Activated naive CD8-positive, alpha-beta T cell (primary cell): ENCODE data around the gene ITLN2.
"Not testable (repeated sequence)": the region's sequence is repeated elsewhere in the genome, so short reads cannot be mapped to it uniquely, and the experiment has no call there.

ENCODE experiments used
- H3K27ac Mint-ChIP-seq: one replicate; pipeline ENCODE4 v1.8.0; 2021; ENCODE audit warnings: mixed read lengths
- H3K27me3 Mint-ChIP-seq: one replicate; pipeline ENCODE4 v1.8.0; 2021; ENCODE audit warnings: mixed read lengths
- H3K36me3 Mint-ChIP-seq: one replicate; pipeline ENCODE4 v1.8.0; 2021; ENCODE audit warnings: mixed read lengths
- H3K4me1 Mint-ChIP-seq: one replicate; pipeline ENCODE4 v1.8.0; 2021; ENCODE audit warnings: low read depth, mixed read lengths
- H3K4me3 Mint-ChIP-seq: one replicate; pipeline ENCODE4 v1.8.0; 2021; ENCODE audit warnings: mild to moderate bottlenecking, mixed read lengths
- H3K9me3 Mint-ChIP-seq: one replicate; pipeline ENCODE4 v1.8.0; 2021; ENCODE audit warnings: low read depth, mixed read lengths

ITLN2 gene

GRCh38 chr1:160954158-160955104 is at the start of gene ITLN2:
TSS of gene ITLN2 (minus strand) at chr1:160954809. CDS start at chr1:160954741, 68 bp downstream.
- H3K9me3 Mint-ChIP-seq = no peaks in the 10 kb centered on the region
- no peak within 1 kb of the TSS for H3K4me3 Mint-ChIP-seq
- no peaks in the 10 kb centered on the region for H3K36me3 Mint-ChIP-seq
- H3K4me1 Mint-ChIP-seq = peaks cover 8% of the 10 kb centered on the region
- peaks cover 1% of the 10 kb centered on the region for H3K27me3 Mint-ChIP-seq
- peak within 1 kb of the TSS; percentile 30 for H3K27ac Mint-ChIP-seq

DNA sequence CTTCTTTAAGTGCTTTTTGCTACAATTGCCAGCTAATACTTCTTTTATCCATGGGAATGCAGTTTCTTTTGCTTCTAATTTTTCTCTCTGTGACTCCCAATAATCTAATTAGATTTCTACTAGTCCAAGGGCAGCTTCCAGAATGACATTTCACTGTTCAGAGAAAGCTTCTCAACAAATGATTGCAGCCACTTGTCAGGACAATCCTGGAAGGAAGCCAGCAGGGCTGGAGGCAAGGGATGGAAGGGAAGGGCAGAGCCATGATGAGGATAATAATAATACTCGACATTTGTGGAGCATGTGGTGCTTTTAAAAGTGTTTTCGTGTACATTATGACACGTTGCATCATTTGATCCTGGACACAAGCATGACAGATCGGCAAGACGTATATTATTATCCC is 46.9 kb upstream of the ITLN2 start:
- Mint-ChIP-seq H3K4me1 (peaks cover 7% of the 10 kb centered on the region), H3K9me3 (no peaks in the 10 kb centered on the region), H3K27ac (no peak overlapping the region), H3K36me3 (no peaks in the 10 kb centered on the region), H3K27me3 (no peaks in the 10 kb centered on the region), H3K4me3 (no peak overlapping the region)

- H3K27me3 Mint-ChIP-seq = no peaks in the 10 kb centered on the region
- H3K9me3 Mint-ChIP-seq = no peaks in the 10 kb centered on the region
- peaks cover 7% of the 10 kb centered on the region for H3K4me1 Mint-ChIP-seq
- no peak overlapping the region for H3K27ac Mint-ChIP-seq
- no peak overlapping the region for H3K4me3 Mint-ChIP-seq
- no peaks in the 10 kb centered on the region for H3K36me3 Mint-ChIP-seq
Observed at GRCh38 chr1:161000736-161001480, 46.3 kb upstream of the ITLN2 start.

DNA sequence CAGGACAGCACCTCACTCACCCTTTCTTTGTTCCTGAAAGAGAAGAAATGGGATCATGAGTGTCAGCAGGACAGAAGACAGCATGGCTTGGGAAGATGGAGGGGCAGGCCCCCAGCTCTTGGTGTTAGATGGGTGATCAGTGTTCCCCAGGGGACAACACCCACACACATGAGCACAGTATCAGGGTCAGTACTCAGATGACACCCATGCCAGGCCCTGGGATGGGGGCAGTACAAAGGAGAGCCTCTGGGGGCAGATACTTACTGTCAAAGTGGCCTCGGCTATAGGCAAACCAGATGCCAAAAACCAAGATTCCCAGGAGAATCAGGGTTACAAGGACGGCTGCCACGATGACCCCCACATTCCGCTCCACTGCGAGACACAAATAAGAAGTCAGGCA is 44.8 kb upstream of the ITLN2 start:
- H3K27me3 Mint-ChIP-seq = no peaks in the 10 kb centered on the region
- no peaks in the 10 kb centered on the region for H3K36me3 Mint-ChIP-seq
- H3K4me1 Mint-ChIP-seq = peaks cover 9% of the 10 kb centered on the region
- no peak overlapping the region for H3K27ac Mint-ChIP-seq
- H3K9me3 Mint-ChIP-seq = no peaks in the 10 kb centered on the region
- no peak overlapping the region for H3K4me3 Mint-ChIP-seq

GRCh38 chr1:160997323-160998038 is 42.9 kb upstream of the ITLN2 start:
- Mint-ChIP-seq H3K36me3 (no peaks in the 10 kb centered on the region), H3K27ac (peak overlapping the region; percentile 75), H3K9me3 (no peaks in the 10 kb centered on the region), H3K4me3 (no peak overlapping the region), H3K27me3 (no peaks in the 10 kb centered on the region), H3K4me1 (peaks cover 9% of the 10 kb centered on the region)

GRCh38 chr1:160996178-160996577 is 41.6 kb upstream of the ITLN2 start:
- no peak overlapping the region for H3K4me3 Mint-ChIP-seq
- H3K27me3 Mint-ChIP-seq = no peaks in the 10 kb centered on the region
- H3K27ac Mint-ChIP-seq = peak overlapping the region; percentile 35
- no peaks in the 10 kb centered on the region for H3K9me3 Mint-ChIP-seq
- H3K36me3 Mint-ChIP-seq = no peaks in the 10 kb centered on the region
- peaks cover 9% of the 10 kb centered on the region for H3K4me1 Mint-ChIP-seq

GRCh38 chr1:160993544-160994193 is 39.1 kb upstream of the ITLN2 start:
- no peaks in the 10 kb centered on the region for H3K9me3 Mint-ChIP-seq

GRCh38 chr1:160992036-160992435 is 37.4 kb upstream of the ITLN2 start:
- not testable (repeated sequence) for H3K4me1 Mint-ChIP-seq, H3K36me3 Mint-ChIP-seq, H3K9me3 Mint-ChIP-seq, H3K27ac Mint-ChIP-seq, H3K27me3 Mint-ChIP-seq, H3K4me3 Mint-ChIP-seq

More at GRCh38 chr1:160993544-160994193, 39.1 kb upstream of the ITLN2 start:
- Mint-ChIP-seq H3K27ac (no peak overlapping the region), H3K4me3 (no peak overlapping the region), H3K4me1 (peaks cover 13% of the 10 kb centered on the region), H3K27me3 (no peaks in the 10 kb centered on the region), H3K36me3 (no peaks in the 10 kb centered on the region)

- H3K36me3 Mint-ChIP-seq = no peaks in the 10 kb centered on the region
- no peak overlapping the region for H3K27ac Mint-ChIP-seq
- H3K27me3 Mint-ChIP-seq = peaks cover 1% of the 10 kb centered on the region
- no peak overlapping the region for H3K4me3 Mint-ChIP-seq
- peaks cover 4% of the 10 kb centered on the region for H3K4me1 Mint-ChIP-seq
- H3K9me3 Mint-ChIP-seq = no peaks in the 10 kb centered on the region
Observed at GRCh38 chr1:160987359-160988050, 32.9 kb upstream of the ITLN2 start.

GRCh38 chr1:160985723-160986122 is 31.1 kb upstream of the ITLN2 start:
- Mint-ChIP-seq H3K4me3 (no peak overlapping the region), H3K27me3 (peaks cover 9% of the 10 kb centered on the region), H3K4me1 (peaks cover 10% of the 10 kb centered on the region)

GRCh38 chr1:160981584-160982411 is 27.2 kb upstream of the ITLN2 start:
- H3K4me3 Mint-ChIP-seq = peak overlapping the region; percentile 74
- no peaks in the 10 kb centered on the region for H3K9me3 Mint-ChIP-seq
- peaks cover 7% of the 10 kb centered on the region for H3K4me1 Mint-ChIP-seq
- H3K27me3 Mint-ChIP-seq = peaks cover 14% of the 10 kb centered on the region
- H3K27ac Mint-ChIP-seq = no peak overlapping the region
- H3K36me3 Mint-ChIP-seq = no peaks in the 10 kb centered on the region

More at GRCh38 chr1:160985723-160986122, 31.1 kb upstream of the ITLN2 start:
- Mint-ChIP-seq H3K36me3 (no peaks in the 10 kb centered on the region), H3K27ac (no peak overlapping the region), H3K9me3 (no peaks in the 10 kb centered on the region)

- Mint-ChIP-seq H3K9me3 (no peaks in the 10 kb centered on the region), H3K27me3 (peaks cover 19% of the 10 kb centered on the region), H3K36me3 (no peaks in the 10 kb centered on the region), H3K4me3 (no peak overlapping the region), H3K27ac (no peak overlapping the region), H3K4me1 (peaks cover 7% of the 10 kb centered on the region)
Observed at GRCh38 chr1:160979286-160979685, 24.7 kb upstream of the ITLN2 start.

DNA sequence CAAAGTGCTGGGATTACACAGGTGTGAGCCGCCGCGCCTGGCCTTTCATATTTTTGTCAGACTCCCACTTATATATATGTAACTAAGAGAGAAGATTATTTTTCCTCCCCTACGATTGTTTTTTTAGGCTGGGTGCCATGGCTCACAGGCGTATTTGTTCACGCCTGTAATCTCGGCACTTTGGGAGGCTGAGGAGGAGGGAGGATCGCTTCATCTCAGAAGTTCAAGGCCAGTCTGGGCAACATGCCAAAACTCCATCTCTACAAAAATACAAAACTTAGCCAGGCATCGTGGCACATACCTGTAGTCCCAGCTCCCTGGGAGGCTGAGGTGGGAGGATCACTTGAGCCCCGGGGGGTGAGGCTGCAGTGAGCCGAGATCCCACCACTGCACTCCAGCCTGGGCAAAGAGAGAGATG is 23.9 kb upstream of the ITLN2 start:
- Mint-ChIP-seq H3K4me3 (no peak overlapping the region), H3K27me3 (peaks cover 19% of the 10 kb centered on the region), H3K4me1 (peaks cover 7% of the 10 kb centered on the region)

More for the DNA sequence above, 23.9 kb upstream of the ITLN2 start:
- Mint-ChIP-seq H3K36me3 (no peaks in the 10 kb centered on the region), H3K27ac (no peak overlapping the region), H3K9me3 (no peaks in the 10 kb centered on the region)
